Liver (tissue), 3 donors: Measurements from ENCODE around the gene KRTAP2-2.

ENCODE experiments used
- GABPA ChIP-seq, 2 donors: IDR thresholded peaks in 1 of 2; conservative IDR thresholded peaks in 1 of 2; 2 replicates each; pipeline ENCODE4 v1.6.1; 2016; ENCODE audit warnings: antibody characterized with exemption in 2 of 2, mild to moderate bottlenecking in 1 of 2, moderate library complexity in 1 of 2
- JUND ChIP-seq, 2 donors: IDR thresholded peaks; 2 replicates each; pipeline ENCODE4 v1.6.1; 2016; ENCODE audit warnings: antibody characterized with exemption in 2 of 2
- RAD21 ChIP-seq, 2 donors: IDR thresholded peaks; 2 replicates each; pipeline ENCODE4 v1.6.1; 2016; ENCODE audit warnings: antibody characterized with exemption in 2 of 2, mild to moderate bottlenecking in 2 of 2
- SP1 ChIP-seq: IDR thresholded peaks from 2 replicates; pipeline ENCODE4 v1.6.1; 2018; ENCODE audit warnings: antibody characterized with exemption, mild to moderate bottlenecking
- TAF1 ChIP-seq: conservative IDR thresholded peaks from 2 replicates; pipeline ENCODE4 v1.6.1; 2016; ENCODE audit warnings: antibody characterized with exemption, mild to moderate bottlenecking
- YY1 ChIP-seq: IDR thresholded peaks from 2 replicates; pipeline ENCODE4 v1.6.1; 2016; ENCODE audit warnings: antibody characterized with exemption, mild to moderate bottlenecking
- TF ChIP-seq, protein P1 (sequence below): fragments of 150-350 bp; IDR thresholded peaks from 2 replicates; pipeline ENCODE4 v1.5.1; 2017; ENCODE audit warnings: improper control_type of control experiment, low read depth, low read length; ENCODE audit not compliant: missing input control
- TF ChIP-seq, protein P2 (sequence below): IDR thresholded peaks from 2 replicates; pipeline ENCODE4 v1.6.1; 2016; ENCODE audit warnings: antibody characterized with exemption
- TF ChIP-seq, protein P3 (sequence below): IDR thresholded peaks from 2 replicates; pipeline ENCODE4 v1.6.1; 2016; ENCODE audit warnings: antibody characterized with exemption, mild to moderate bottlenecking
- donor health status: healthy.
- donor health status: healthy.

GRCh38 chr17:41037853-41038350 is 17.1 kb downstream of the KRTAP2-2 start:
- TF ChIP-seq, protein P1, sequence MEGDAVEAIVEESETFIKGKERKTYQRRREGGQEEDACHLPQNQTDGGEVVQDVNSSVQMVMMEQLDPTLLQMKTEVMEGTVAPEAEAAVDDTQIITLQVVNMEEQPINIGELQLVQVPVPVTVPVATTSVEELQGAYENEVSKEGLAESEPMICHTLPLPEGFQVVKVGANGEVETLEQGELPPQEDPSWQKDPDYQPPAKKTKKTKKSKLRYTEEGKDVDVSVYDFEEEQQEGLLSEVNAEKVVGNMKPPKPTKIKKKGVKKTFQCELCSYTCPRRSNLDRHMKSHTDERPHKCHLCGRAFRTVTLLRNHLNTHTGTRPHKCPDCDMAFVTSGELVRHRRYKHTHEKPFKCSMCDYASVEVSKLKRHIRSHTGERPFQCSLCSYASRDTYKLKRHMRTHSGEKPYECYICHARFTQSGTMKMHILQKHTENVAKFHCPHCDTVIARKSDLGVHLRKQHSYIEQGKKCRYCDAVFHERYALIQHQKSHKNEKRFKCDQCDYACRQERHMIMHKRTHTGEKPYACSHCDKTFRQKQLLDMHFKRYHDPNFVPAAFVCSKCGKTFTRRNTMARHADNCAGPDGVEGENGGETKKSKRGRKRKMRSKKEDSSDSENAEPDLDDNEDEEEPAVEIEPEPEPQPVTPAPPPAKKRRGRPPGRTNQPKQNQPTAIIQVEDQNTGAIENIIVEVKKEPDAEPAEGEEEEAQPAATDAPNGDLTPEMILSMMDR, result no peak
- TF ChIP-seq, protein P2, sequence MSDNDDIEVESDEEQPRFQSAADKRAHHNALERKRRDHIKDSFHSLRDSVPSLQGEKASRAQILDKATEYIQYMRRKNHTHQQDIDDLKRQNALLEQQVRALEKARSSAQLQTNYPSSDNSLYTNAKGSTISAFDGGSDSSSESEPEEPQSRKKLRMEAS, result no peak
- TF ChIP-seq YY1 (no peak), JUND (IDR thresholded peaks at IDR 0.05) (no peak), TAF1 (no peak), SP1 (no peak), GABPA (IDR thresholded peaks at IDR 0.05 in 1 of 2, conservative IDR thresholded peaks at IDR 0.05 in 1 of 2) (no peak), RAD21 (IDR thresholded peaks at IDR 0.05) (no peak)
- TF ChIP-seq, protein P3, sequence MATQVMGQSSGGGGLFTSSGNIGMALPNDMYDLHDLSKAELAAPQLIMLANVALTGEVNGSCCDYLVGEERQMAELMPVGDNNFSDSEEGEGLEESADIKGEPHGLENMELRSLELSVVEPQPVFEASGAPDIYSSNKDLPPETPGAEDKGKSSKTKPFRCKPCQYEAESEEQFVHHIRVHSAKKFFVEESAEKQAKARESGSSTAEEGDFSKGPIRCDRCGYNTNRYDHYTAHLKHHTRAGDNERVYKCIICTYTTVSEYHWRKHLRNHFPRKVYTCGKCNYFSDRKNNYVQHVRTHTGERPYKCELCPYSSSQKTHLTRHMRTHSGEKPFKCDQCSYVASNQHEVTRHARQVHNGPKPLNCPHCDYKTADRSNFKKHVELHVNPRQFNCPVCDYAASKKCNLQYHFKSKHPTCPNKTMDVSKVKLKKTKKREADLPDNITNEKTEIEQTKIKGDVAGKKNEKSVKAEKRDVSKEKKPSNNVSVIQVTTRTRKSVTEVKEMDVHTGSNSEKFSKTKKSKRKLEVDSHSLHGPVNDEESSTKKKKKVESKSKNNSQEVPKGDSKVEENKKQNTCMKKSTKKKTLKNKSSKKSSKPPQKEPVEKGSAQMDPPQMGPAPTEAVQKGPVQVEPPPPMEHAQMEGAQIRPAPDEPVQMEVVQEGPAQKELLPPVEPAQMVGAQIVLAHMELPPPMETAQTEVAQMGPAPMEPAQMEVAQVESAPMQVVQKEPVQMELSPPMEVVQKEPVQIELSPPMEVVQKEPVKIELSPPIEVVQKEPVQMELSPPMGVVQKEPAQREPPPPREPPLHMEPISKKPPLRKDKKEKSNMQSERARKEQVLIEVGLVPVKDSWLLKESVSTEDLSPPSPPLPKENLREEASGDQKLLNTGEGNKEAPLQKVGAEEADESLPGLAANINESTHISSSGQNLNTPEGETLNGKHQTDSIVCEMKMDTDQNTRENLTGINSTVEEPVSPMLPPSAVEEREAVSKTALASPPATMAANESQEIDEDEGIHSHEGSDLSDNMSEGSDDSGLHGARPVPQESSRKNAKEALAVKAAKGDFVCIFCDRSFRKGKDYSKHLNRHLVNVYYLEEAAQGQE, result no peak
